Mesendoderm (in vitro differentiated cells): ENCODE results near the gene RBMS3.

ENCODE experiments used
- DNase-seq: peaks from one replicate; pipeline ENCODE4 v3.0.0; 2013
- H2AK5ac ChIP-seq: 2 replicates; pipeline ENCODE4 v1.6.1; 2013; ENCODE audit warnings: low read length, inconsistent platforms
- H2BK120ac ChIP-seq: 2 replicates; pipeline ENCODE4 v1.6.1; 2013; ENCODE audit warnings: low read depth, mild to moderate bottlenecking, low read length, moderate library complexity, mixed read lengths
- H2BK15ac ChIP-seq: replicated peaks from 2 replicates; pipeline ENCODE4 v1.6.1; 2013; ENCODE audit warnings: low read depth, mild to moderate bottlenecking, moderate library complexity
- H2BK5ac ChIP-seq: 2 replicates; pipeline ENCODE4 v1.6.1; 2013; ENCODE audit warnings: low read length, inconsistent platforms
- H3K18ac ChIP-seq: 2 replicates; pipeline ENCODE4 v1.6.1; 2013; ENCODE audit warnings: mild to moderate bottlenecking, low read length, mixed read lengths
- H3K23ac ChIP-seq: one replicate; pipeline ENCODE4 v1.6.1; 2013; ENCODE audit warnings: low read length
- H3K27ac ChIP-seq: 2 replicates; pipeline ENCODE4 v1.5.1; 2013; ENCODE audit warnings: low read depth, mild to moderate bottlenecking, inconsistent platforms, low read length, moderate library complexity
- H3K27me3 ChIP-seq: 2 replicates; pipeline ENCODE4 v1.6.1; 2013; ENCODE audit warnings: low read length, control low read depth, mild to moderate bottlenecking, inconsistent platforms; ENCODE audit not compliant: insufficient read depth, poor library complexity
- H3K36me3 ChIP-seq: 2 replicates; pipeline ENCODE4 v1.6.1; 2013; ENCODE audit warnings: low read length, inconsistent platforms; ENCODE audit not compliant: control insufficient read depth, insufficient read depth
- H3K4ac ChIP-seq: one replicate; pipeline ENCODE4 v1.6.1; 2013; ENCODE audit warnings: low read depth, mild to moderate bottlenecking, low read length, moderate library complexity
- H3K4me1 ChIP-seq: 2 replicates; pipeline ENCODE4 v1.6.1; 2013; ENCODE audit warnings: low read depth, low read length, inconsistent platforms; ENCODE audit not compliant: control insufficient read depth
- H3K4me2 ChIP-seq: 2 replicates; pipeline ENCODE4 v1.6.1; 2013; ENCODE audit warnings: low read length
- H3K4me3 ChIP-seq: 2 replicates; pipeline ENCODE4 v1.5.1; 2013; ENCODE audit warnings: mild to moderate bottlenecking, low read length
- H3K56ac ChIP-seq: one replicate; pipeline ENCODE4 v1.6.1; 2013; ENCODE audit warnings: low read length
- H3K79me1 ChIP-seq: 2 replicates; pipeline ENCODE4 v1.6.1; 2013; ENCODE audit warnings: low read length, inconsistent platforms
- H3K79me2 ChIP-seq: 2 replicates; pipeline ENCODE4 v1.6.1; 2013; ENCODE audit warnings: mild to moderate bottlenecking, low read length; ENCODE audit not compliant: control insufficient read depth, insufficient read depth
- H3K9ac ChIP-seq: 2 replicates; pipeline ENCODE4 v1.6.1; 2013; ENCODE audit warnings: low read length, inconsistent platforms
- H4K5ac ChIP-seq: one replicate; pipeline ENCODE4 v1.6.1; 2013; ENCODE audit warnings: low read length
- H4K8ac ChIP-seq: one replicate; pipeline ENCODE4 v1.6.1; 2013; ENCODE audit warnings: low read depth, mild to moderate bottlenecking, control low read depth, low read length, moderate library complexity
- WGBS: extraction: QIAGEN DNeasy Blood & Tissue Kit; methylation state at CpG from one replicate; pipeline ENCODE4 v1.1.7; 2013; ENCODE audit warnings: low lambda C conversion rate, missing lambda C conversion rate; ENCODE audit not compliant: insufficient coverage; ENCODE audit errors: extremely low coverage; 5-methylcytosine and 5-hydroxymethylcytosine counted together

RBMS3 gene

DNA sequence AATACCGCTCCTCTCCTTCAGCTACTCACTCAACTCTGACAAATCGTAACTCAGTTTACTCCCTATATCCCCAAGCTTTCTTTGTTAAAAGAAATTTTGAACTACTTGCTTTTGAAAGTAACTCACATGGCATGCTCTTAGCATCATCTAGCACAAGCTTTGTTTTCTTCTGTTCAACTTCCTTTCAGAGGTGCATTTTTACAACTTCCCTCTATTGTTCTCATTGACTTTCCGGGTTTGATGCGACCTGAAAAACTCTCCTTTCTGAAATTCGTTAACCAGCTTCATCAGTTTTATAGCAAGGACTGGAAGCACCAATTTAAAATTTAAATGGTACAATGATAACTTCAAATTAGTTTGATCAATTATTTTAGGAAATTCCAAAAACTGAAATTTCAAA lies 696.0 kb downstream of the RBMS3 start:
- Histone ChIP-seq H3K9ac (no peak overlapping the region), H3K4ac (no peak overlapping the region), H3K18ac (no peak overlapping the region), H2AK5ac (no peak overlapping the region), H2BK15ac (no peak overlapping the region), H3K27me3 (no peaks in the 10 kb centered on the region), H3K79me1 (no peaks in the 10 kb centered on the region), H3K56ac (no peak overlapping the region), H4K8ac (no peak overlapping the region), H3K27ac (no peak overlapping the region), H3K79me2 (no peaks in the 10 kb centered on the region), H4K5ac (no peak overlapping the region), H3K4me2 (no peak overlapping the region), H2BK120ac (no peak overlapping the region), H3K4me1 (no peaks in the 10 kb centered on the region), H3K23ac (no peak overlapping the region), H3K36me3 (no peaks in the 10 kb centered on the region), H3K4me3 (no peak overlapping the region), H2BK5ac (no peak overlapping the region)
- no CpG with 5 or more reads among the region's 5 CpGs for WGBS
- no peak for DNase-seq

DNA sequence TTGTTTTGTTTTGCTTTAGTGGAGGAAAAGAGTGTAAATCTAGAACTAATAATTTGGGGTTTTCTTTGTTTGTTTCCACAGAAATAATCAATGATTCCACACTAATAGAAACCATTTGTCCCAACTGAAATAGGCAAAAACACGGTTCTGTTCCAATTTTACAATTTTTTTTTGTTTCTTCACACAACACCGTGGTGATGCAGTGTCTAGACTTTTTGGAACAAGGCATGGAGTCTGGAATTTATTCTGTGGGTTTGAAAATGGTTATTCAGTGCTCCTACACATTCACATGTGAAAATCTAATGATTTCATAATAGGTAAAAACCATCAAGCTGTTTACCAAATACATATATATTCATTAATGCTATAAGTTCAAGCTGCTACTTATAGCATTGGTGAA lies 696.5 kb downstream of the RBMS3 start:
- Histone ChIP-seq H3K4me2 (no peak overlapping the region), H2BK120ac (no peak overlapping the region), H4K8ac (no peak overlapping the region), H2AK5ac (no peak overlapping the region), H3K23ac (no peak overlapping the region), H3K4me1 (no peaks in the 10 kb centered on the region), H3K36me3 (no peaks in the 10 kb centered on the region), H4K5ac (no peak overlapping the region), H3K4me3 (no peak overlapping the region), H2BK5ac (no peak overlapping the region), H3K79me2 (no peaks in the 10 kb centered on the region), H3K27me3 (no peaks in the 10 kb centered on the region), H3K4ac (no peak overlapping the region), H3K27ac (no peak overlapping the region), H3K79me1 (no peaks in the 10 kb centered on the region), H2BK15ac (no peak overlapping the region), H3K18ac (no peak overlapping the region), H3K56ac (no peak overlapping the region), H3K9ac (no peak overlapping the region)
- DNase-seq, result no peak
- WGBS, result no CpG with 5 or more reads among the region's 2 CpGs

DNA sequence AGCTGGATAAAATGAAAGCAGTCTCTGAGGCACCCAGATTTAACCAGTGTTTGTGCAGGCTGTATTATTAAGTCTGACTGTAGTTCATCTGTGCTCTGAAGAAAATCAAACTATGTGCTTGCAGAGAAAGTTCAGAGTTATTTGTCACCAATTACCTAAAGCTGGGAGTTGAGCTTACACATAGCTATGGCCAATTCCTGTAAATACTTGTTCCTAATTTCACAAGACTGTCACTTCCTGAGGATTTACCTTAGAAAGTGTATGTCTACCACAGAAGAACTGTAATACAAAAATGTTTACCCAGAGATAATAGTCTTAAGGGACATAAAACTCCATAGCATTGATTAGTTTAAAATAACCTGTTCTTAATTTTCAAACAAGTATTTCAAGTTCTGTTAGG lies 697.2 kb downstream of the RBMS3 start:
- no peak overlapping the region for H3K4me3 ChIP-seq
- no peak overlapping the region for H4K8ac ChIP-seq
- no peak overlapping the region for H3K9ac ChIP-seq
- H3K36me3 ChIP-seq, result no peaks in the 10 kb centered on the region
- no peak overlapping the region for H3K27ac ChIP-seq
- no peak for DNase-seq
- no peak overlapping the region for H2BK5ac ChIP-seq
- H3K79me2 ChIP-seq, result no peaks in the 10 kb centered on the region
- H2AK5ac ChIP-seq, result no peak overlapping the region
- no peak overlapping the region for H3K56ac ChIP-seq
- no peak overlapping the region for H3K23ac ChIP-seq
- H3K4me1 ChIP-seq, result no peaks in the 10 kb centered on the region
- H2BK120ac ChIP-seq, result no peak overlapping the region
- no peaks in the 10 kb centered on the region for H3K79me1 ChIP-seq
- H3K4me2 ChIP-seq, result no peak overlapping the region
- H2BK15ac ChIP-seq, result no peak overlapping the region
- H3K18ac ChIP-seq, result no peak overlapping the region
- H3K4ac ChIP-seq, result no peak overlapping the region
- no peak overlapping the region for H4K5ac ChIP-seq
- H3K27me3 ChIP-seq, result no peaks in the 10 kb centered on the region

DNA sequence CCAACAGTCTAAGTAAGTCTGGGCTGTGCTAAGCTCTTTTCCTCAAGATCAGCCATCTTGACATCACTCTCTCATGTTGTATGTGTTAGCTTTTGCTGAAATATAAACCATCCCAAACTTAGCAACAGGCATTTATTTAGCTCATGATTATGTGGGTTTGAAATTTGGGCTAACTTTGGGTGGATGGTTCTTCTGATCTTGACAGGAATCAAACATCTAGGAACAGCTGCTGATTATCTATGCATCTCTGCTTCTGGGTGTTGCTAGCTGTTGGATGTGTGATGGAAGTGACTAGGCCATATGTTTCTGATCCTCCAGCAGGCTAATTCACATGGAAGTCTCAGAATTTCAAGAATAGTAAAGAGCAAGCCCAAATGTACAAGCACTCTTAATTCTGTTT lies 710.3 kb downstream of the RBMS3 start:
- no peak overlapping the region for H3K18ac ChIP-seq
- no peak overlapping the region for H3K56ac ChIP-seq
- H3K4me2 ChIP-seq, result no peak overlapping the region
- no peaks in the 10 kb centered on the region for H3K79me2 ChIP-seq
- no peaks in the 10 kb centered on the region for H3K79me1 ChIP-seq
- no peak overlapping the region for H2BK15ac ChIP-seq
- H3K23ac ChIP-seq, result no peak overlapping the region
- no peak overlapping the region for H3K27ac ChIP-seq
- H3K9ac ChIP-seq, result no peak overlapping the region
- H3K4me1 ChIP-seq, result no peaks in the 10 kb centered on the region
- H3K27me3 ChIP-seq, result no peaks in the 10 kb centered on the region
- no peak overlapping the region for H2AK5ac ChIP-seq
- H4K8ac ChIP-seq, result no peak overlapping the region
- H2BK5ac ChIP-seq, result no peak overlapping the region
- no peak overlapping the region for H4K5ac ChIP-seq
- no peak overlapping the region for H3K4me3 ChIP-seq
- H2BK120ac ChIP-seq, result no peak overlapping the region
- H3K36me3 ChIP-seq, result no peaks in the 10 kb centered on the region
- H3K4ac ChIP-seq, result no peak overlapping the region
- DNase-seq, result no peak

DNA sequence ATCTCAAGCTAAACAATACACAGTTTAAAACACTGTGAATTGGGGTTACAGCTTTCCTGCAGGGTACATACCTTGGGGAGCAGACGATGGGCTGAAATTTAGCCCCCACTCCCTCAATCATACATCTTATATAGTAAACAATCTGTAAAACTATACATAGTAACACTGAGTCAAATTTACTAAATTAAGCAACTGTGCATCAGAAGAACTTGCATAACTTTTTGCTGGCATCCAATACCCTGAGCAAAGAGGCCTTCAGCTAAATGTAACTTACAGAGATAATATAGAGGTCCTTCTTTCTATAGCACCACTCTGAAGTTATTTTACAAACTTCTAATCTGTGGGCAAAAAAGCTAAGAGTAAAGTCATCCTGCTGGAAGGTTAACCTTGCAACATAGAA lies 721.9 kb downstream of the RBMS3 start:
- Histone ChIP-seq H3K23ac (no peak overlapping the region), H3K27ac (no peak overlapping the region)

DNA sequence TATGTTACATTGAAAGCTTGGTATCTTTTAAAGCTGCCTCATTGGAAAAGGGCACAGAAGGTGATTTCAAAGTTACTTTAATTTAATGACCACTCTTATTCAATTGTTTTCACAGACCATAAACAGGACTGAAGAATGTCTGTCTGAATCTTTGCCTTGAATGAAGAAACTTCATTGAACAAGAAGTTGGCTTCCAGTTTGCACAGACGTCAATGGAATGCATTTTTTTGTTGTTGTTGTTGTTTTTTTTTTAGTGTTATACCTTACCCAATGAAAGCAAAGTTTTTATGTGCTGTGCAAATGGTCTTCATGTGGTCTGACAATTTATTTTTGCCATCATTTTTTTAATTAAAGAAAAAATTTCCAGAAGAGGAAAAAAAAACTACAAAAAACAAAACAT lies 722.9 kb downstream of the RBMS3 start:
- WGBS, result no CpG with 5 or more reads among the region's 1 CpG
- Histone ChIP-seq H3K9ac (no peak overlapping the region), H4K5ac (no peak overlapping the region), H3K27me3 (no peaks in the 10 kb centered on the region), H4K8ac (no peak overlapping the region), H3K27ac (no peak overlapping the region), H3K23ac (no peak overlapping the region), H3K4me3 (no peak overlapping the region), H3K4me2 (no peak overlapping the region), H2BK120ac (no peak overlapping the region), H2AK5ac (no peak overlapping the region), H3K4me1 (peaks cover 1% of the 10 kb centered on the region), H3K56ac (no peak overlapping the region), H2BK5ac (no peak overlapping the region), H3K4ac (no peak overlapping the region), H2BK15ac (no peak overlapping the region), H3K18ac (no peak overlapping the region), H3K79me2 (no peaks in the 10 kb centered on the region), H3K36me3 (no peaks in the 10 kb centered on the region), H3K79me1 (no peaks in the 10 kb centered on the region)
- DNase-seq, result no peak

More for the DNA sequence above, 721.9 kb downstream of the RBMS3 start:
- Histone ChIP-seq H3K4me1 (peaks cover 1% of the 10 kb centered on the region), H2AK5ac (no peak overlapping the region), H3K4me2 (no peak overlapping the region), H3K36me3 (no peaks in the 10 kb centered on the region), H4K8ac (no peak overlapping the region), H4K5ac (no peak overlapping the region), H3K18ac (no peak overlapping the region), H3K9ac (no peak overlapping the region), H2BK5ac (no peak overlapping the region), H3K4ac (no peak overlapping the region), H3K56ac (no peak overlapping the region), H3K79me2 (no peaks in the 10 kb centered on the region), H3K79me1 (no peaks in the 10 kb centered on the region), H2BK120ac (no peak overlapping the region), H2BK15ac (no peak overlapping the region), H3K27me3 (no peaks in the 10 kb centered on the region), H3K4me3 (no peak overlapping the region)
- WGBS, result no CpG with 5 or more reads among the region's 1 CpG
- no peak for DNase-seq
